Left colon (tissue), 2 donors: ENCODE data around the gene TEDDM1. TPM values are rescaled to one million over a fixed set of nuclear protein-coding genes. Genes with fewer than 3 reads are reported as not detected.
A peak's percentile ranks its signal among the peaks of the same experiment; 100 is the strongest.

Experiments used
- ATAC-seq: fragments of 200-7000 bp; cut with Tn5 transposase; one replicate; pipeline ENCODE4 v1.9.1; 2020; ENCODE audit warnings: mild to moderate bottlenecking, moderate library complexity
- DNase-seq, 2 donors: peaks; one replicate each; pipeline ENCODE4 v3.0.0-alpha.2; 2020
- intact Hi-C, 2 donors: fragments of 100-400 bp; cut with DNase I in 1 of 2; cut with micrococcal nuclease in 1 of 2; formaldehyde crosslinking; loops; one replicate each; pipeline versions ENCODE4 v1.11.2 to v1.14.0; 2022; cut with DNase I, micrococcal nuclease
- total RNA-seq, 2 donors: library from RNA; stranded (reverse); fragmentation: NEBNext Ultra II Directional; extraction: Animal tissue kit (Norgen Biotek cat#: 25700); gene quantifications; one replicate each; pipeline ENCODE4 v1.2.1, GENCODE V29; 2021
- donor health status: DM: no; HTN: no; CAD: no.
- donor health status: DM: yes; HTN: yes; CAD: no.

Gene TEDDM1
- total RNA-seq, 2 donors from 2014 or later = not detected

- intact Hi-C loops = no loop called here
- DNase-seq (no peak), ATAC-seq (no peak)
Measured at GRCh38 chr1:182410138-182410537, 9.7 kb upstream of the TEDDM1 start.

- ATAC-seq (peak; percentile 93), DNase-seq (peak; percentile 53 to 70)
- intact Hi-C loops = no loop called here
Measured at GRCh38 chr1:182408435-182409075, 8.1 kb upstream of the TEDDM1 start.

GRCh38 chr1:182407724-182408123 is 7.3 kb upstream of the TEDDM1 start:
- DNase-seq (no peak), ATAC-seq (no peak)
- intact Hi-C loops = no loop called here

GRCh38 chr1:182406012-182406411 is 5.5 kb upstream of the TEDDM1 start:
- intact Hi-C loops = no loop called here
- peak; percentile 19 for ATAC-seq
- no peak for DNase-seq

GRCh38 chr1:182405578-182405977 is 5.1 kb upstream of the TEDDM1 start:
- ATAC-seq = no peak
- no peak for DNase-seq
- intact Hi-C loops = no loop called here

- intact Hi-C loops = no loop called here
- DNase-seq = no peak
- no peak for ATAC-seq
Measured at GRCh38 chr1:182404781-182405180, 4.3 kb upstream of the TEDDM1 start.

- ATAC-seq = peak; percentile 34
- intact Hi-C loops = loop anchor here (2.0 to 10.0 kb wide), 3 partner anchors 256 to 313 kb away; no protein-coding TSS in a partner anchor
- no peak for DNase-seq
Measured at GRCh38 chr1:182397653-182398393, 2.6 kb downstream of the TEDDM1 start.

GRCh38 chr1:182395906-182396305 is 4.6 kb downstream of the TEDDM1 start:
- ATAC-seq (no peak), DNase-seq (no peak)
- intact Hi-C loops = loop anchor here (2.0 to 10.0 kb wide), 3 partner anchors 254 to 311 kb away; no protein-coding TSS in a partner anchor

- intact Hi-C loops = loop anchor here in 1 of 2 donors (10.0 kb wide), 1 partner anchor 309 kb away; no protein-coding TSS in a partner anchor
- no peak for ATAC-seq
Measured at GRCh38 chr1:182394055-182394775, 6.3 kb downstream of the TEDDM1 start.

GRCh38 chr1:182392050-182393028 is 8.1 kb downstream of the TEDDM1 start:
- intact Hi-C loops = loop anchor here in 1 of 2 donors (10.0 kb wide), 1 partner anchor 308 kb away; no protein-coding TSS in a partner anchor
- DNase-seq (peak; percentile 44 to 68), ATAC-seq (peak; percentile 40)

More at GRCh38 chr1:182394055-182394775, 6.3 kb downstream of the TEDDM1 start:
- no peak for DNase-seq

GRCh38 chr1:182391362-182392049 is 9.0 kb downstream of the TEDDM1 start, which contains the start of gene GLUL:
Gene GLUL (minus strand): TSS chr1:182391790. CDS start chr1:182388737, 3,053 bp downstream.
- intact Hi-C loops = loop anchor here in 1 of 2 donors (10.0 kb wide), 1 partner anchor 307 kb away; no protein-coding TSS in a partner anchor
- ATAC-seq = peak; percentile 87

GRCh38 chr1:182391028-182391361 is 9.5 kb downstream of the TEDDM1 start:
- intact Hi-C loops = loop anchor here in 1 of 2 donors (10.0 kb wide), 1 partner anchor 306 kb away; no protein-coding TSS in a partner anchor
- DNase-seq = no peak
- peak; percentile 2 for ATAC-seq

More at GRCh38 chr1:182391362-182392049, 9.0 kb downstream of the TEDDM1 start, which contains the start of gene GLUL:
- peak; percentile 93 to 94 for DNase-seq

GRCh38 chr1:182389619-182390047 is 10.8 kb downstream of the TEDDM1 start:
- no peak for ATAC-seq
- intact Hi-C loops = loop anchor here in 1 of 2 donors (10.0 kb wide), 1 partner anchor 305 kb away; no protein-coding TSS in a partner anchor

GRCh38 chr1:182388392-182389134 is 11.9 kb downstream of the TEDDM1 start:
- intact Hi-C loops = no loop called here
- no peak for DNase-seq
- no peak for ATAC-seq

More at GRCh38 chr1:182389619-182390047, 10.8 kb downstream of the TEDDM1 start:
- DNase-seq = peak in 1 of 2 donors; percentile 20

- DNase-seq = no peak
- intact Hi-C loops = no loop called here
- no peak for ATAC-seq
Measured at GRCh38 chr1:182387566-182387965, 12.9 kb downstream of the TEDDM1 start.

GRCh38 chr1:182386980-182387379 is 13.5 kb downstream of the TEDDM1 start:
- ATAC-seq (no peak), DNase-seq (no peak)
- intact Hi-C loops = no loop called here
